A549 (cell line): ENCODE data around the gene RPL32. TPM values are rescaled to one million over a fixed set of nuclear protein-coding genes. Genes with fewer than 3 reads are reported as not detected.

Experiments used
- ATAC-seq, 2 experiments: fragments of 200-7000 bp in 1 of 2; fragments of >200 bp in 1 of 2; cut with Nextera tagmentation in 1 of 2; cut with Tn5 transposase in 1 of 2; 3 replicates each; pipeline versions ENCODE4 v1.8.0 to v1.9.1; 2018 to 2020; ENCODE audit warnings: mild to moderate bottlenecking in 1 of 2, moderate library complexity in 1 of 2
- CTCF ChIA-PET: fragments of 300-600 bp; sonication (Branson Sonifier 250); formaldehyde crosslinking; extraction: SDS; loops from one replicate; lab custom pipeline; 2021; ENCODE audit warnings: antibody characterized with exemption, inconsistent platforms; lab: Yijun Ruan, JAX
- POLR2A ChIA-PET: fragments of 350-600 bp; formaldehyde crosslinking; extraction: SDS; loops from one replicate; lab custom pipeline; 2021; ENCODE audit warnings: antibody characterized with exemption, inconsistent platforms; lab: Yijun Ruan, JAX
- DNase-seq, 2 experiments: peaks; one replicate each; pipeline versions ENCODE4 v3.0.0 to v3.0.0-alpha.2; 2011 to 2016; ENCODE audit warnings: low read depth in 1 of 2, low spot score in 1 of 2
- FAIRE-seq: peaks from 2 replicates; lab custom pipeline; 2011; peaks lifted over from hg19 to GRCh38; lab: Jason Lieb, UNC
- H3K27ac ChIP-seq, 2 experiments: fragments of >200 bp; sonication (Bioruptor Twin); formaldehyde crosslinking; 3 replicates each; pipeline ENCODE4 v1.5.1; 2016 to 2017
- H3K4me1 ChIP-seq: fragments of >200 bp; sonication (Bioruptor Twin); formaldehyde crosslinking; 3 replicates; pipeline ENCODE4 v1.6.1; 2016
- H3K4me2 ChIP-seq: fragments of >200 bp; sonication (Bioruptor Twin); formaldehyde crosslinking; 3 replicates; pipeline ENCODE4 v1.6.1; 2016
- H3K4me3 ChIP-seq: fragments of >200 bp; sonication (Bioruptor Twin); formaldehyde crosslinking; 3 replicates; pipeline ENCODE4 v1.5.1; 2016
- H3K9me3 ChIP-seq: fragments of >200 bp; sonication (Bioruptor Twin); formaldehyde crosslinking; 3 replicates; pipeline ENCODE4 v1.6.1; 2016
- CBX2 ChIP-seq: fragments of 200-600 bp; sonication (generic); IDR thresholded peaks from 2 replicates; pipeline ENCODE4 v1.6.1; 2016; ENCODE audit warnings: low read depth, mild to moderate bottlenecking, borderline replicate concordance
- CBX8 ChIP-seq: fragments of 200-600 bp; sonication (generic); IDR thresholded peaks from 2 replicates; pipeline ENCODE4 v1.6.1; 2016
- CEBPB ChIP-seq, 2 experiments: fragments of >200 bp in 1 of 2; sonication (Bioruptor Twin) in 1 of 2; formaldehyde crosslinking in 1 of 2; IDR thresholded peaks; 2 replicates each; pipeline ENCODE4 v1.6.1; 2012 to 2016
- CHD2 ChIP-seq: fragments of 150-350 bp; IDR thresholded peaks from 2 replicates; pipeline ENCODE4 v1.6.1; 2014; ENCODE audit warnings: low read length; ENCODE audit not compliant: partially characterized antibody
- CHD4 ChIP-seq: fragments of 200-600 bp; sonication (generic); IDR thresholded peaks from 2 replicates; pipeline ENCODE4 v1.6.1; 2016; ENCODE audit warnings: antibody characterized with exemption, mild to moderate bottlenecking, borderline replicate concordance
- EHF ChIP-seq: fragments of 250-450 bp; sonication (Bioruptor Pico); IDR thresholded peaks from 2 replicates; pipeline ENCODE4 v1.5.0; 2020; ENCODE audit warnings: mild to moderate bottlenecking
- EHMT2 ChIP-seq: fragments of 200-600 bp; sonication (generic); IDR thresholded peaks from 2 replicates; pipeline ENCODE4 v1.6.1; 2016; ENCODE audit warnings: antibody characterized with exemption, low read depth, mild to moderate bottlenecking, moderate library complexity
- EP300 ChIP-seq, 2 experiments: fragments of >200 bp; sonication (Bioruptor Twin); formaldehyde crosslinking; IDR thresholded peaks; 2 replicates in 1 of 2; 3 replicates in 1 of 2; pipeline ENCODE4 v1.6.1; 2016 to 2017
- FOSL2 ChIP-seq, 2 experiments: fragments of 450-650 bp in 1 of 2; fragments of >200 bp in 1 of 2; sonication (Bioruptor Twin) in 1 of 2; formaldehyde crosslinking; IDR thresholded peaks; 2 replicates each; pipeline versions ENCODE4 v1.5.0 to v1.6.1; 2016 to 2020; ENCODE audit warnings: mild to moderate bottlenecking in 1 of 2, moderate library complexity in 1 of 2
- GATA3 ChIP-seq: IDR thresholded peaks from 2 replicates; pipeline ENCODE4 v1.6.1; 2012; ENCODE audit warnings: borderline replicate concordance
- HEYL ChIP-seq: fragments of 250-450 bp; sonication (Bioruptor Pico); IDR thresholded peaks from 2 replicates; pipeline ENCODE4 v1.8.0; 2021; ENCODE audit warnings: mild to moderate bottlenecking, moderate library complexity
- HOXA7 ChIP-seq: fragments of 250-450 bp; sonication (Bioruptor Pico); IDR thresholded peaks from 2 replicates; pipeline ENCODE4 v1.5.0; 2020; ENCODE audit warnings: mild to moderate bottlenecking, moderate library complexity
- JUN ChIP-seq, 2 experiments: fragments of >200 bp; sonication (Bioruptor Twin); formaldehyde crosslinking; IDR thresholded peaks; 2 replicates in 1 of 2; 3 replicates in 1 of 2; pipeline ENCODE4 v1.6.1; 2016 to 2017
- MAZ ChIP-seq: fragments of 150-350 bp; IDR thresholded peaks from 2 replicates; pipeline ENCODE4 v1.6.1; 2014; ENCODE audit warnings: antibody characterized with exemption, low read depth, low read length, borderline replicate concordance
- NPAS2 ChIP-seq: fragments of 250-450 bp; sonication (Bioruptor Pico); IDR thresholded peaks from 2 replicates; pipeline ENCODE4 v1.8.0; 2022; ENCODE audit warnings: mild to moderate bottlenecking, moderate library complexity, borderline replicate concordance
- NR3C1 ChIP-seq: fragments of >200 bp; sonication (Bioruptor Twin); formaldehyde crosslinking; IDR thresholded peaks from 3 replicates; pipeline ENCODE4 v1.6.1; 2017
- PHF8 ChIP-seq: fragments of 200-600 bp; sonication (generic); IDR thresholded peaks from 2 replicates; pipeline ENCODE4 v1.6.1; 2016; ENCODE audit warnings: low read depth, mild to moderate bottlenecking, antibody characterized with exemption, moderate library complexity, borderline replicate concordance
- POLR2A ChIP-seq: IDR thresholded peaks from 2 replicates; pipeline ENCODE4 v1.6.1; 2012; ENCODE audit warnings: mild to moderate bottlenecking, low read length
- RARB ChIP-seq: fragments of 250-450 bp; sonication (Bioruptor Pico); IDR thresholded peaks from 2 replicates; pipeline ENCODE4 v1.8.0; 2021; ENCODE audit warnings: mild to moderate bottlenecking, moderate library complexity
- RCOR1 ChIP-seq: fragments of 150-350 bp; IDR thresholded peaks from 2 replicates; pipeline ENCODE4 v1.6.1; 2014; ENCODE audit warnings: antibody characterized with exemption, low read length, low read depth
- RNF2 ChIP-seq: fragments of 200-600 bp; sonication (generic); IDR thresholded peaks from 2 replicates; pipeline ENCODE4 v1.6.1; 2016; ENCODE audit warnings: low read depth, mild to moderate bottlenecking, antibody characterized with exemption, moderate library complexity, borderline replicate concordance
- SREBF2 ChIP-seq: fragments of 450-650 bp; IDR thresholded peaks from 2 replicates; pipeline ENCODE4 v1.6.1; 2014; ENCODE audit warnings: mild to moderate bottlenecking, moderate library complexity
- TP53 ChIP-seq: fragments of 250-450 bp; sonication (Bioruptor Pico); IDR thresholded peaks from 2 replicates; pipeline ENCODE4 v1.5.0; 2021; ENCODE audit warnings: mild to moderate bottlenecking, moderate library complexity
- ZC3H11A ChIP-seq: fragments of 450-650 bp; IDR thresholded peaks from 2 replicates; pipeline ENCODE4 v1.6.1; 2014; ENCODE audit warnings: antibody characterized with exemption, mild to moderate bottlenecking
- ZFP36 ChIP-seq: fragments of 450-650 bp; IDR thresholded peaks from 2 replicates; pipeline ENCODE4 v1.6.1; 2014; ENCODE audit warnings: borderline replicate concordance; ENCODE audit not compliant: partially characterized antibody
- WGBS: methylation state at CpG from one replicate; pipeline ENCODE4 v1.1.6; 2017; ENCODE audit errors: missing lambda C conversion rate; 5-methylcytosine and 5-hydroxymethylcytosine counted together
- polyA plus RNA-seq, 4 experiments: library from polyadenylated mRNA; depleted of rRNA in 3 of 4; stranded (reverse); fragments of >200 nt; fragmentation: RNase III in 1 of 4; extraction: RNeasy Plus Mini Kit Qiagen cat#74134 plus additional on column Dnase treatment in 1 of 4; gene quantifications; 2 replicates in 3 of 4; 3 replicates in 1 of 4; pipeline ENCODE4 v1.2.3, GENCODE V29; 2011 to 2017
- TF ChIP-seq, protein P1 (sequence below): fragments of >200 bp; sonication (Bioruptor Twin); formaldehyde crosslinking; IDR thresholded peaks from 3 replicates; pipeline ENCODE4 v1.5.1; 2016
- TF ChIP-seq, protein P2 (sequence below): IDR thresholded peaks from 2 replicates; pipeline ENCODE4 v1.6.1; 2012
- TF ChIP-seq, protein P3 (sequence below): fragments of >200 bp; sonication (Bioruptor Twin); formaldehyde crosslinking; IDR thresholded peaks from 2 replicates; pipeline ENCODE4 v1.6.1; 2016

The RPL32 gene
- polyA plus RNA-seq, 2 of the 4 experiments (the other 2 are of a cell fraction): 2,144 to 2,852 TPM

DNA sequence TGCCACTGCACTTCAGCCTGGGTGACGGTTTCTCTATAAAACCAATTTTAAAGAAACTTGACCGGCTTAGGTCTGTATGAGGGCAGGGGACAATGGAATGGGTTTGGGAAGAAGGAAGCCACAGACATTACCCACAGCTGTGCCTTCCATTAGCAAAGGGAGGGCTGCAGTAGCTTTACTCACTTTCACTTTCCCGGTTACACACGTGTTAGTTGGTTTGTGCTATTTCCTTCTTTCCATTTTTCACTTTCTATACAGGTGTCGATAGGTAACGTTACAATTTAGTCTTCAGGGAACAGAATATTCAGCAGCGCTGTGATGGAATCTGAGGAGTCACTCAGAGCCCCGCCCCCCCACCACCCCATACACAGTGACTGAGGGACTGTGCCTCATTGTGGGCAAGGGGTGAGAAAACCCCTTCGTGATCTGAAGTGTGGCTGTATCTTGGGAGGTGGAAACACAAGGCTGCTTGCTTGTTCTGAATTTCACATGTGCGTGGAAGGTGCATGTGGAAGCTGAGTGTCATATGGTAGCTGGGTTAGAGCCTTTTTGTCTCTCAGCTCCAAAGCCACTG lies 44.8 kb upstream of the RPL32 start:
- Histone ChIP-seq H3K4me3 (no peak overlapping the region), H3K27ac (no peak overlapping the region), H3K4me1 (no peaks in the 10 kb centered on the region), H3K4me2 (peak overlapping the region; percentile 34; the same call in 2 of the 3 replicates), H3K9me3 (no peaks in the 10 kb centered on the region)
- no peak for FAIRE-seq
- ATAC-seq: peak in 1 of 2 experiments; percentile 19; a peak in 1 of 6 replicates
- WGBS: 46% methylated on average over 10 of the region's 10 CpGs
- no peak for DNase-seq
- TF ChIP-seq HOXA7 (CRISPR knock-in tag) (no peak), FOSL2 (IDR thresholded peaks at IDR 0.05) (no peak), FOSL2 (CRISPR knock-in tag; IDR thresholded peaks at IDR 0.05) (no peak), RARB (no peak), NPAS2 (CRISPR knock-in tag) (no peak), TP53 (no peak), GATA3 (no peak), CHD4 (no peak), MAZ (no peak), ZC3H11A (no peak), RNF2 (no peak), NR3C1 (no peak), ZFP36 (no peak), CBX8 (no peak)
- TF ChIP-seq, protein P1, sequence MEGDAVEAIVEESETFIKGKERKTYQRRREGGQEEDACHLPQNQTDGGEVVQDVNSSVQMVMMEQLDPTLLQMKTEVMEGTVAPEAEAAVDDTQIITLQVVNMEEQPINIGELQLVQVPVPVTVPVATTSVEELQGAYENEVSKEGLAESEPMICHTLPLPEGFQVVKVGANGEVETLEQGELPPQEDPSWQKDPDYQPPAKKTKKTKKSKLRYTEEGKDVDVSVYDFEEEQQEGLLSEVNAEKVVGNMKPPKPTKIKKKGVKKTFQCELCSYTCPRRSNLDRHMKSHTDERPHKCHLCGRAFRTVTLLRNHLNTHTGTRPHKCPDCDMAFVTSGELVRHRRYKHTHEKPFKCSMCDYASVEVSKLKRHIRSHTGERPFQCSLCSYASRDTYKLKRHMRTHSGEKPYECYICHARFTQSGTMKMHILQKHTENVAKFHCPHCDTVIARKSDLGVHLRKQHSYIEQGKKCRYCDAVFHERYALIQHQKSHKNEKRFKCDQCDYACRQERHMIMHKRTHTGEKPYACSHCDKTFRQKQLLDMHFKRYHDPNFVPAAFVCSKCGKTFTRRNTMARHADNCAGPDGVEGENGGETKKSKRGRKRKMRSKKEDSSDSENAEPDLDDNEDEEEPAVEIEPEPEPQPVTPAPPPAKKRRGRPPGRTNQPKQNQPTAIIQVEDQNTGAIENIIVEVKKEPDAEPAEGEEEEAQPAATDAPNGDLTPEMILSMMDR: no peak
- TF ChIP-seq, protein P2, sequence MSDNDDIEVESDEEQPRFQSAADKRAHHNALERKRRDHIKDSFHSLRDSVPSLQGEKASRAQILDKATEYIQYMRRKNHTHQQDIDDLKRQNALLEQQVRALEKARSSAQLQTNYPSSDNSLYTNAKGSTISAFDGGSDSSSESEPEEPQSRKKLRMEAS: no peak
- TF ChIP-seq, protein P3, sequence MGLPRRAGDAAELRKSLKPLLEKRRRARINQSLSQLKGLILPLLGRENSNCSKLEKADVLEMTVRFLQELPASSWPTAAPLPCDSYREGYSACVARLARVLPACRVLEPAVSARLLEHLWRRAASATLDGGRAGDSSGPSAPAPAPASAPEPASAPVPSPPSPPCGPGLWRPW: no peak
- CTCF ChIA-PET: interaction anchor here (0.9 to 3.6 kb wide), 3 partner anchors 18 to 109 kb away, joined by 3 to 11 read pairs (median 9); partner anchors contain the start of gene RPL32
- POLR2A ChIA-PET: no interaction called here

DNA sequence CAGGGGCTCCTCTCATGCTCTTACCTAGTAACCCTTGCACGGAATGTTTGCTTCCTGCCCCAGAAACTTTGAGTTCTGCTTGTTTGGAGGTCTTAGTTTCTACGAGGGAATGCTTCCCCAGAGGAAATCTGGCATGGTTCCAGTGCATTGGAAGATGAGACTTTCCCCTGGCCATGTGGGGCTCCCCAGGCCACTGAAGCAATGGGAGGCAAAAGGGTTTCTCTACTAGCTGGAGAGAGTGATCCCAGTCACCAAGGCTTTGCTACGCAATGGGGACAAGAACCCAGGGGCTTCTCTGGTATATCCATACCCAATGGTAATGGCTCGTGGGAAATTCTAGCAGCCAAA lies 44.2 kb upstream of the RPL32 start:
- WGBS: 70% methylated on average over 4 of the region's 4 CpGs
- no peak overlapping the region for H3K4me2 ChIP-seq
- FAIRE-seq: no peak
- no peaks in the 10 kb centered on the region for H3K9me3 ChIP-seq
- TF ChIP-seq CBX2 (no peak), TP53 (no peak), EHMT2 (no peak), CHD2 (no peak), MAZ (no peak), FOSL2 (IDR thresholded peaks at IDR 0.05) (no peak), FOSL2 (CRISPR knock-in tag; IDR thresholded peaks at IDR 0.05) (no peak), PHF8 (no peak)
- TF ChIP-seq, all 56 proteins: peak for 0
- Histone ChIP-seq H3K27ac (no peak overlapping the region), H3K4me1 (no peaks in the 10 kb centered on the region), H3K4me3 (no peak overlapping the region)
- ATAC-seq (no peak), DNase-seq (no peak)
- POLR2A ChIA-PET: no interaction called here
- CTCF ChIA-PET: interaction anchor here (0.9 to 3.6 kb wide), 5 partner anchors 13 to 110 kb away, joined by 3 to 11 read pairs (median 3); partner anchors contain the start of gene RPL32

DNA sequence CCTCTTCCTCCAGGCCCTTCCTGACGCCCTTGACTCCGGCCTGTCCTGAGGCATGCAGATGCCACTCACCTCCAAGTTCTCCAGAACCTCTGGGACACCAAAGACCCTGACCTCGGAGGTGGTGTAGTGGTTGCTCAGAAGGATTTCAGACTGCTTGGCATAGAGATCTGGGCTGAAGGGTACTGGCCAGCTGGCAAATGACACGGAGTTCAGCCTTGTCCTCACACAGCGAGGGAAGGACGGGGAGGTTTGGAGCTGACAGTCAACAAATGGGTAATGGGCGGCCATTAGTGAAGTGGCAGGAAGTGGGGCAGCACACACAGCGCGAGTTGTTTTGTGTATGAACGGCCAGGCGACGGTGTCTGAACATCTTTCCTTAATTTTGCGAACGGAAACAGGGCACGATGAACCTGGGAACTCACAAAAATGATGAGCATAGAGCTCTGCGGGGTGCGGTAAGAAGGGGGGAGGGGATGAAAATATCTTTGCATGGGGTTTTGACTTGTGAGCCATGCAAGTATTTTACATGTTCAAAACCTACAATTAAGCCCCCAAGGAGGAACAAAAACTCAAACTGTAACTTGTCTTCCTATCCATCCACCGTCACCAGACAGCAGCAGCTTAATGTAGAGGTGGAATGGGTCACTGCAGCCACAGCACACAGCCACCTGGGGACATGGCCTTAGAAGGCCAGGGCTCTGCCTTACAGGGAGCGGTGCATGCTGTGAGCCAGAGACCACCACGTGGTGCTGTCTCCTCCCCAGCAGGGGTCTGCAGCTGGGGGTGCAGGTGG lies 43.6 kb upstream of the RPL32 start:
- H3K27ac ChIP-seq: no peak overlapping the region
- no peaks in the 10 kb centered on the region for H3K9me3 ChIP-seq
- ChIA-PET POLR2A (no interaction called here), CTCF (interaction anchor here (0.9 to 3.6 kb wide), 4 partner anchors 14 to 44 kb away, joined by 3 to 11 read pairs (median 6); partner anchors contain the start of gene RPL32)
- no peak for DNase-seq
- WGBS: 83% methylated on average over 20 of the region's 20 CpGs
- FAIRE-seq: no peak
- no peak overlapping the region for H3K4me3 ChIP-seq
- H3K4me2 ChIP-seq: no peak overlapping the region
- ATAC-seq: no peak
- H3K4me1 ChIP-seq: no peaks in the 10 kb centered on the region
- TF ChIP-seq JUN (IDR thresholded peaks at IDR 0.05): no peak
- TF ChIP-seq HEYL (CRISPR knock-in tag): no peak
- TF ChIP-seq ZC3H11A: no peak
- no peak for TF ChIP-seq MAZ
- TF ChIP-seq FOSL2 (IDR thresholded peaks at IDR 0.05): no peak
- TF ChIP-seq FOSL2 (CRISPR knock-in tag; IDR thresholded peaks at IDR 0.05): no peak
- TF ChIP-seq GATA3: no peak
- no peak for TF ChIP-seq POLR2A
- no peak for TF ChIP-seq RCOR1
- TF ChIP-seq SREBF2: no peak
- TF ChIP-seq, protein P2: no peak
- TF ChIP-seq EHF: no peak
- TF ChIP-seq NR3C1: no peak
- no peak for TF ChIP-seq CBX8
- TF ChIP-seq NPAS2 (CRISPR knock-in tag): no peak
- TF ChIP-seq ZFP36: no peak
- TF ChIP-seq CEBPB (IDR thresholded peaks at IDR 0.05): no peak
- TF ChIP-seq TP53: no peak
- TF ChIP-seq EP300 (IDR thresholded peaks at IDR 0.05): no peak
- TF ChIP-seq, all 56 proteins: peak for 0
